ENCODE data around the gene OR2AE1.
"Not testable (repeated sequence)": the region's sequence is repeated elsewhere in the genome, so short reads cannot be mapped to it uniquely, and the experiment has no call there.

The OR2AE1 gene

GRCh38 chr7:99876933-99877332 lies at the start of gene OR2AE1:
TSS of gene OR2AE1 (minus strand) at chr7:99877033. CDS start at chr7:99877033, 0 bp downstream.
- DNase-seq (ENCODE audit: low read depth), result no peak

GRCh38 chr7:99926321-99926720 lies 49.5 kb upstream of the OR2AE1 start:
- no peak for DNase-seq (ENCODE audit: low read depth)

GRCh38 chr7:99923200-99923599 lies 46.4 kb upstream of the OR2AE1 start:
- no peak for DNase-seq (ENCODE audit: low read depth)

GRCh38 chr7:99920149-99920548 lies 43.3 kb upstream of the OR2AE1 start:
- no peak for DNase-seq (ENCODE audit: low read depth)

GRCh38 chr7:99919814-99920112 lies 42.9 kb upstream of the OR2AE1 start:
- no peak for DNase-seq (ENCODE audit: low read depth)

- peak; percentile 82 for DNase-seq (ENCODE audit: low read depth)
Measured at GRCh38 chr7:99918959-99919813, 42.4 kb upstream of the OR2AE1 start, which contains the start of gene TRIM4. TSS of gene TRIM4 (minus strand) at chr7:99919530. CDS start at chr7:99919401, 129 bp downstream.

GRCh38 chr7:99910976-99911375 lies 34.1 kb upstream of the OR2AE1 start:
- DNase-seq (ENCODE audit: low read depth), result no peak

- DNase-seq (ENCODE audit: low read depth), result no peak
Measured at GRCh38 chr7:99901581-99901980, 24.7 kb upstream of the OR2AE1 start.

- DNase-seq (ENCODE audit: low read depth), result no peak
Measured at GRCh38 chr7:99899830-99900519, 23.1 kb upstream of the OR2AE1 start.

- DNase-seq (ENCODE audit: low read depth), result peak; percentile 1
Measured at GRCh38 chr7:99898836-99899235, 22.0 kb upstream of the OR2AE1 start.

GRCh38 chr7:99898023-99898357 lies 21.2 kb upstream of the OR2AE1 start:
- DNase-seq (ENCODE audit: low read depth), result no peak

GRCh38 chr7:99897322-99898022 lies 20.6 kb upstream of the OR2AE1 start:
- DNase-seq (ENCODE audit: low read depth), result no peak

- no peak for DNase-seq (ENCODE audit: low read depth)
Measured at GRCh38 chr7:99894738-99895137, 17.9 kb upstream of the OR2AE1 start.

- DNase-seq (ENCODE audit: low read depth), result no peak
Measured at GRCh38 chr7:99893280-99893679, 16.4 kb upstream of the OR2AE1 start.

GRCh38 chr7:99890348-99890747 lies 13.5 kb upstream of the OR2AE1 start:
- DNase-seq (ENCODE audit: low read depth), result not testable (repeated sequence)

GRCh38 chr7:99888366-99888765 lies 11.5 kb upstream of the OR2AE1 start:
- not testable (repeated sequence) for DNase-seq (ENCODE audit: low read depth)

GRCh38 chr7:99881370-99881769 lies 4.5 kb upstream of the OR2AE1 start:
- no peak for DNase-seq (ENCODE audit: low read depth)

- no peak for DNase-seq (ENCODE audit: low read depth)
Measured at GRCh38 chr7:99876491-99876890, 342 bp downstream of the OR2AE1 start.

GRCh38 chr7:99868246-99868645 lies 8.6 kb downstream of the OR2AE1 start:
- DNase-seq (ENCODE audit: low read depth), result no peak

GRCh38 chr7:99867477-99867876 lies 9.4 kb downstream of the OR2AE1 start:
- not testable (repeated sequence) for DNase-seq (ENCODE audit: low read depth)

- DNase-seq (ENCODE audit: low read depth), result no peak
Measured at GRCh38 chr7:99863847-99864440, 12.9 kb downstream of the OR2AE1 start.
